Smooth muscle cell (in vitro differentiated cells): ENCODE results near the gene MMP19. TPM values are rescaled to one million over a fixed set of nuclear protein-coding genes. Genes with fewer than 3 reads are reported as not detected.

ENCODE experiments used
- DNase-seq: peaks from one replicate; lab custom pipeline; 2025; ENCODE audit not compliant: unreplicated experiment; lab: John Stamatoyannopoulos, UW
- H2AFZ ChIP-seq: fragments of 200-600 bp; sonication (generic); 2 replicates; pipeline ENCODE4 v1.6.0; 2016; ENCODE audit warnings: antibody characterized with exemption, low read depth, mild to moderate bottlenecking
- H3F3A ChIP-seq: fragments of 200-600 bp; sonication (generic); 2 replicates; pipeline ENCODE4 v1.6.0; 2017; ENCODE audit warnings: antibody characterized with exemption, low read depth
- H3K27ac ChIP-seq: fragments of 200-600 bp; sonication (generic); 2 replicates; pipeline ENCODE4 v1.5.1; 2016; ENCODE audit warnings: low read depth, mild to moderate bottlenecking
- H3K27me3 ChIP-seq: fragments of 200-600 bp; sonication (generic); 2 replicates; pipeline ENCODE4 v1.6.1; 2016; ENCODE audit warnings: low read depth, mild to moderate bottlenecking
- H3K36me3 ChIP-seq: fragments of 200-600 bp; sonication (generic); 2 replicates; pipeline ENCODE4 v1.5.1; 2016; ENCODE audit warnings: low read depth
- H3K4me1 ChIP-seq: fragments of 200-600 bp; sonication (generic); 2 replicates; pipeline ENCODE4 v1.5.1; 2016; ENCODE audit warnings: low read depth
- H3K4me2 ChIP-seq: fragments of 200-600 bp; sonication (generic); 2 replicates; pipeline ENCODE4 v1.6.0; 2016; ENCODE audit warnings: mild to moderate bottlenecking
- H3K4me3 ChIP-seq: fragments of 200-600 bp; sonication (generic); 2 replicates; pipeline ENCODE4 v1.5.1; 2016; ENCODE audit warnings: mild to moderate bottlenecking
- H3K79me2 ChIP-seq: fragments of 200-600 bp; sonication (generic); 2 replicates; pipeline ENCODE4 v1.6.0; 2016; ENCODE audit warnings: low read depth, mild to moderate bottlenecking
- H3K9ac ChIP-seq: fragments of 200-600 bp; sonication (generic); 2 replicates; pipeline ENCODE4 v1.6.0; 2016; ENCODE audit warnings: low read depth
- H3K9me3 ChIP-seq: fragments of 200-600 bp; sonication (generic); replicated peaks from 2 replicates; pipeline ENCODE4 v1.5.1; 2016; ENCODE audit warnings: low read depth
- H4K20me1 ChIP-seq: fragments of 200-600 bp; sonication (generic); 2 replicates; pipeline ENCODE4 v1.6.0; 2016; ENCODE audit warnings: low read depth
- CTCF ChIP-seq: fragments of 200-600 bp; sonication (generic); IDR thresholded peaks from 2 replicates; pipeline ENCODE4 v1.5.1; 2017; ENCODE audit warnings: borderline replicate concordance, mild to moderate bottlenecking, antibody characterized with exemption; ENCODE audit not compliant: insufficient read depth, poor library complexity, severe bottlenecking
- WGBS: methylation state at CpG from one replicate; pipeline ENCODE4 v1.1.7; 2016; ENCODE audit warnings: low lambda C conversion rate; 5-methylcytosine and 5-hydroxymethylcytosine counted together
- polyA plus RNA-seq: library from polyadenylated mRNA; unstranded; fragments of >200 nt; fragmentation: Nextera tagmentation; extraction: Ambion mirVana; gene quantifications from 2 replicates; pipeline ENCODE4 v1.2.1, GENCODE V29; 2016
- total RNA-seq: library from RNA; depleted of rRNA; stranded (reverse); fragments of >200 nt; gene quantifications from 2 replicates; pipeline ENCODE4 v1.2.3, GENCODE V29; 2014

MMP19 gene
- total and polyA plus RNA-seq, 2 experiments from 2014 or later = 14.9 to 15.6 TPM

- H3K9me3 ChIP-seq = no peaks in the 10 kb centered on the region
- TF ChIP-seq CTCF = no peak
- H3K4me3 ChIP-seq = no peak overlapping the region
- 86% methylated on average over 7 of the region's 7 CpGs for WGBS
- peak overlapping the region; percentile 83 for H2AFZ ChIP-seq
- H3K4me2 ChIP-seq = no peak overlapping the region
- H3K36me3 ChIP-seq = no peaks in the 10 kb centered on the region
- H3K27ac ChIP-seq = peak overlapping the region; percentile 100
- peaks cover 8% of the 10 kb centered on the region for H3K79me2 ChIP-seq
- H3K9ac ChIP-seq = peak overlapping the region; percentile 97
- peaks cover 31% of the 10 kb centered on the region for H3K4me1 ChIP-seq
- peaks cover 4% of the 10 kb centered on the region for H3F3A ChIP-seq
- H3K27me3 ChIP-seq = no peaks in the 10 kb centered on the region
- no peak for DNase-seq
- H4K20me1 ChIP-seq = no peaks in the 10 kb centered on the region
These were observed 3.2 kb upstream of the MMP19 start for GRCh38 chr12:55845785-55846496.

GRCh38 chr12:55845361-55845760 is 2.6 kb upstream of the MMP19 start:
- no peak for DNase-seq
- Histone ChIP-seq H3K4me2 (no peak overlapping the region), H3K4me1 (peaks cover 25% of the 10 kb centered on the region), H3K79me2 (peaks cover 8% of the 10 kb centered on the region), H3K9me3 (no peaks in the 10 kb centered on the region), H3K4me3 (no peak overlapping the region), H3K36me3 (no peaks in the 10 kb centered on the region), H3K27me3 (no peaks in the 10 kb centered on the region), H3F3A (peaks cover 4% of the 10 kb centered on the region), H4K20me1 (no peaks in the 10 kb centered on the region), H3K27ac (peak overlapping the region; percentile 100), H2AFZ (peak overlapping the region; percentile 83), H3K9ac (no peak overlapping the region)
- no peak for TF ChIP-seq CTCF
- WGBS = 86% methylated on average over 5 of the region's 5 CpGs

- Histone ChIP-seq H3K27ac (peak overlapping the region; percentile 100), H3K4me3 (no peak overlapping the region), H3K79me2 (peaks cover 8% of the 10 kb centered on the region), H3F3A (peaks cover 4% of the 10 kb centered on the region), H4K20me1 (no peaks in the 10 kb centered on the region), H3K36me3 (no peaks in the 10 kb centered on the region), H2AFZ (peak overlapping the region; percentile 83), H3K4me2 (no peak overlapping the region), H3K9ac (no peak overlapping the region), H3K4me1 (peaks cover 21% of the 10 kb centered on the region), H3K9me3 (no peaks in the 10 kb centered on the region), H3K27me3 (no peaks in the 10 kb centered on the region)
- TF ChIP-seq CTCF = no peak
- no peak for DNase-seq
- WGBS = 97% methylated on average over 4 of the region's 4 CpGs
These were observed 2.2 kb upstream of the MMP19 start for GRCh38 chr12:55844961-55845360.

- Histone ChIP-seq H3K4me2 (no peak overlapping the region), H3K27me3 (no peaks in the 10 kb centered on the region), H3F3A (peaks cover 4% of the 10 kb centered on the region), H3K27ac (peak overlapping the region; percentile 58), H3K9me3 (no peaks in the 10 kb centered on the region), H3K9ac (no peak overlapping the region), H2AFZ (peak overlapping the region; percentile 47), H3K36me3 (no peaks in the 10 kb centered on the region), H3K4me3 (no peak overlapping the region), H3K4me1 (peaks cover 18% of the 10 kb centered on the region), H3K79me2 (peaks cover 8% of the 10 kb centered on the region), H4K20me1 (no peaks in the 10 kb centered on the region)
- WGBS = 95% methylated on average over 4 of the region's 4 CpGs
- no peak for DNase-seq
- no peak for TF ChIP-seq CTCF
These were observed 695 bp upstream of the MMP19 start for GRCh38 chr12:55843431-55843830.
